OCI-LY7 (cell line): Measurements from ENCODE around the gene GYS1. TPM values are rescaled to one million over a fixed set of nuclear protein-coding genes. Genes with fewer than 3 reads are reported as not detected.
"Not testable (repeated sequence)": the region's sequence is repeated elsewhere in the genome, so short reads cannot be mapped to it uniquely, and the experiment has no call there.

Experiments used
- BruUV-seq: library from RNA; stranded (reverse); fragments of 400-500 nt; replicated peaks from 2 replicates; lab custom pipeline; 2021; lab: Mats Ljungman, UMichigan
- CTCF ChIA-PET: fragments of 300-600 bp; sonication (Branson Sonifier 250); formaldehyde crosslinking; loops from one replicate; lab custom pipeline; 2022; ENCODE audit warnings: antibody characterized with exemption; ENCODE audit not compliant: unreplicated experiment; lab: Charles Lee
- POLR2A ChIA-PET: fragments of 300-600 bp; sonication (Branson Sonifier 250); formaldehyde crosslinking; loops from one replicate; lab custom pipeline; 2022; ENCODE audit warnings: antibody characterized with exemption; lab: Charles Lee
- DNase-seq: peaks from one replicate; pipeline ENCODE4 v3.0.0-alpha.2; 2015; ENCODE audit warnings: low spot score
- H2AFZ ChIP-seq: fragments of 200-600 bp; sonication (generic), shearing (Covaris generic); 2 replicates; pipeline ENCODE4 v1.6.1; 2014; ENCODE audit warnings: mild to moderate bottlenecking, antibody characterized with exemption, low read length, moderate library complexity
- H3K27ac ChIP-seq: fragments of 200-600 bp; sonication (generic); 2 replicates; pipeline ENCODE4 v1.5.1; 2014; ENCODE audit warnings: mixed run types, low read depth, mild to moderate bottlenecking, moderate library complexity, low read length, inconsistent platforms; ENCODE audit not compliant: poor library complexity, severe bottlenecking
- H3K36me3 ChIP-seq: fragments of 200-600 bp; sonication (generic); 2 replicates; pipeline ENCODE4 v1.6.1; 2014; ENCODE audit warnings: mild to moderate bottlenecking, antibody characterized with exemption, low read length, moderate library complexity, mixed read lengths; ENCODE audit not compliant: insufficient read depth
- H3K4me1 ChIP-seq: fragments of 200-600 bp; sonication (generic); 2 replicates; pipeline ENCODE4 v1.5.1; 2014; ENCODE audit warnings: mild to moderate bottlenecking, low read length; ENCODE audit not compliant: insufficient read depth, poor library complexity, severe bottlenecking
- H3K4me2 ChIP-seq: fragments of 200-600 bp; sonication (generic); 2 replicates; pipeline ENCODE4 v1.6.1; 2014; ENCODE audit warnings: mild to moderate bottlenecking, low read length
- H3K4me3 ChIP-seq: fragments of 200-600 bp; sonication (generic); 2 replicates; pipeline ENCODE4 v1.5.1; 2014; ENCODE audit warnings: mild to moderate bottlenecking, low read depth, low read length; ENCODE audit not compliant: poor library complexity, severe bottlenecking
- H3K79me2 ChIP-seq: fragments of 200-600 bp; sonication (generic); 2 replicates; pipeline ENCODE4 v1.6.1; 2016; ENCODE audit warnings: low read depth, mild to moderate bottlenecking, low read length, moderate library complexity, mixed read lengths; ENCODE audit not compliant: insufficient read depth
- H3K9me2 ChIP-seq: fragments of 200-600 bp; sonication (generic); 2 replicates; pipeline ENCODE4 v1.6.1; 2016; ENCODE audit warnings: mild to moderate bottlenecking, low read length, mixed read lengths; ENCODE audit not compliant: insufficient read depth
- H3K9me3 ChIP-seq: fragments of 200-600 bp; sonication (generic); 2 replicates; pipeline ENCODE4 v1.6.1; 2014; ENCODE audit warnings: mild to moderate bottlenecking, mixed run types, low read length, mixed read lengths
- H4K20me1 ChIP-seq: fragments of 200-600 bp; sonication (generic); 2 replicates; pipeline ENCODE4 v1.6.1; 2014; ENCODE audit warnings: mild to moderate bottlenecking, antibody characterized with exemption, low read length, moderate library complexity, mixed read lengths; ENCODE audit not compliant: insufficient read depth
- EZH2phosphoT487 ChIP-seq: fragments of 200-600 bp; sonication (generic); IDR thresholded peaks from 2 replicates; pipeline ENCODE4 v1.6.1; 2018; ENCODE audit warnings: low read depth, borderline replicate concordance, mild to moderate bottlenecking, mixed run types, antibody characterized with exemption, low read length, moderate library complexity, mixed read lengths
- intact Hi-C: fragments of 100-400 bp; cut with micrococcal nuclease; formaldehyde crosslinking; loops from one replicate; pipeline ENCODE4 v1.10.0; 2022; ENCODE audit not compliant: unreplicated experiment
- total RNA-seq, 2 experiments: library from RNA; depleted of rRNA in 1 of 2; stranded (reverse); fragments of >200 nt in 1 of 2; shearing (Covaris generic) in 1 of 2; gene quantifications; 2 replicates each; pipeline ENCODE4 v1.2.3, GENCODE V29; 2014 to 2022
- TF ChIP-seq, protein P1 (sequence below): fragments of 200-600 bp; sonication (generic); conservative IDR thresholded peaks from 2 replicates; pipeline ENCODE4 v1.5.1; 2014; ENCODE audit warnings: mild to moderate bottlenecking, antibody characterized with exemption, low read length, moderate library complexity, mixed read lengths

Gene GYS1
- total RNA-seq, 2 experiments from 2014 or later, result 20.0 to 29.9 TPM

DNA sequence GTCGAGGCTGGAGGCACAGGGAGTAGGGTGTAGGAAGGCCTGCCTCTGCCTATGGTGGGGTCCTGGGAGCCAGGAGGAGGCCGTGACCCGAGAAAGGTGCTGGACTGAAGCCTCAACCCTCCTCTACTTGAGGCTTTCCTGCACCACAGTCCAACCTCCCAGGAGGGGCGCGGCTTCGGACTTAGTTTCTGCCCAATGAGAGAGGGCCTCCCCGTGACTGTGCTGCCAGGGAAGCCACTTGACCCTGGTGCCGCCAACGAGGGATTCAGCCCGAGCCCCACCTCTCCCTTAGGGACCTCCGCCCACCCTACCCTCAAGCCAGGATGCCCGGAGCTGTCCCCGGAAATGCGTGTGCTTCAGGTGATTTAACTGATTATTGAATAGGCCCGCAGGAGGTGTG lies 31.1 kb upstream of the GYS1 start, which contains the start of gene CGB3:
Gene CGB3 (minus strand): TSS at position 101 of the 400 bp plus-strand sequence. CDS start 362 bp downstream, outside the sequence.
- BruUV-seq, H3K9me2 ChIP-seq, H3K4me3 ChIP-seq, H3K4me2 ChIP-seq, H4K20me1 ChIP-seq, intact Hi-C loops, H3K36me3 ChIP-seq, DNase-seq, H3K9me3 ChIP-seq, H3K79me2 ChIP-seq, H2AFZ ChIP-seq, H3K27ac ChIP-seq, POLR2A ChIA-PET, CTCF ChIA-PET: not testable (repeated sequence)
- H3K4me1 ChIP-seq, result peaks cover 22% of the 10 kb centered on the region

DNA sequence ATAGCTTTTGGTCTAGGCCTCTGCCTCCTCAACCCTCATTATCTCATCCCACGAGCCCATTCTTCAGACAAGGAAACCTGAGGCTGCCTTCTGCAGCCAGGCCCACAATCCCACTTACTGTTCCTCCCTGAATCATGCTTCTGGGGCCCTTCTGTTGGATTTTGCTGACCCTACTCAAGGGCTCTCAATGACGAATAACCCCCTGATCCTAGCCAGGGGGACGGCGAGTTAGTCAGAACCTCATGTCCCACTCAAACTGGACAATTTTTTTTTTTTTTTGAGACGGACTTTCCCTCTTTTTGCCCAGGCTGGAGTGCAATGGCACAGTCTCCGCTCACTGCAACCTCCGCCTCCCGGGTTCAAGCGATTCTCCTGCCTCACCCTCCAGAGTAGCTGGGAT lies 29.0 kb upstream of the GYS1 start:
- Histone ChIP-seq H3K4me1 (peaks cover 42% of the 10 kb centered on the region), H2AFZ (no peak overlapping the region), H3K9me3 (no peaks in the 10 kb centered on the region), H3K9me2 (no peaks in the 10 kb centered on the region), H3K4me3 (no peak overlapping the region), H3K36me3 (no peaks in the 10 kb centered on the region), H3K4me2 (no peak overlapping the region), H3K79me2 (no peaks in the 10 kb centered on the region), H4K20me1 (no peaks in the 10 kb centered on the region), H3K27ac (no peak overlapping the region)
- DNase-seq, result no peak
- CTCF ChIA-PET, result no interaction called here
- intact Hi-C loops, result no loop called here
- no TSS peak for BruUV-seq
- TF ChIP-seq, protein P1, sequence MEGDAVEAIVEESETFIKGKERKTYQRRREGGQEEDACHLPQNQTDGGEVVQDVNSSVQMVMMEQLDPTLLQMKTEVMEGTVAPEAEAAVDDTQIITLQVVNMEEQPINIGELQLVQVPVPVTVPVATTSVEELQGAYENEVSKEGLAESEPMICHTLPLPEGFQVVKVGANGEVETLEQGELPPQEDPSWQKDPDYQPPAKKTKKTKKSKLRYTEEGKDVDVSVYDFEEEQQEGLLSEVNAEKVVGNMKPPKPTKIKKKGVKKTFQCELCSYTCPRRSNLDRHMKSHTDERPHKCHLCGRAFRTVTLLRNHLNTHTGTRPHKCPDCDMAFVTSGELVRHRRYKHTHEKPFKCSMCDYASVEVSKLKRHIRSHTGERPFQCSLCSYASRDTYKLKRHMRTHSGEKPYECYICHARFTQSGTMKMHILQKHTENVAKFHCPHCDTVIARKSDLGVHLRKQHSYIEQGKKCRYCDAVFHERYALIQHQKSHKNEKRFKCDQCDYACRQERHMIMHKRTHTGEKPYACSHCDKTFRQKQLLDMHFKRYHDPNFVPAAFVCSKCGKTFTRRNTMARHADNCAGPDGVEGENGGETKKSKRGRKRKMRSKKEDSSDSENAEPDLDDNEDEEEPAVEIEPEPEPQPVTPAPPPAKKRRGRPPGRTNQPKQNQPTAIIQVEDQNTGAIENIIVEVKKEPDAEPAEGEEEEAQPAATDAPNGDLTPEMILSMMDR, result no peak
- TF ChIP-seq EZH2phosphoT487, result no peak
- POLR2A ChIA-PET, result interaction anchor here (1.6 kb wide), 1 partner anchor 29 kb away, joined by 5 read pairs; the partner anchor contains the start of genes GYS1 and RUVBL2

DNA sequence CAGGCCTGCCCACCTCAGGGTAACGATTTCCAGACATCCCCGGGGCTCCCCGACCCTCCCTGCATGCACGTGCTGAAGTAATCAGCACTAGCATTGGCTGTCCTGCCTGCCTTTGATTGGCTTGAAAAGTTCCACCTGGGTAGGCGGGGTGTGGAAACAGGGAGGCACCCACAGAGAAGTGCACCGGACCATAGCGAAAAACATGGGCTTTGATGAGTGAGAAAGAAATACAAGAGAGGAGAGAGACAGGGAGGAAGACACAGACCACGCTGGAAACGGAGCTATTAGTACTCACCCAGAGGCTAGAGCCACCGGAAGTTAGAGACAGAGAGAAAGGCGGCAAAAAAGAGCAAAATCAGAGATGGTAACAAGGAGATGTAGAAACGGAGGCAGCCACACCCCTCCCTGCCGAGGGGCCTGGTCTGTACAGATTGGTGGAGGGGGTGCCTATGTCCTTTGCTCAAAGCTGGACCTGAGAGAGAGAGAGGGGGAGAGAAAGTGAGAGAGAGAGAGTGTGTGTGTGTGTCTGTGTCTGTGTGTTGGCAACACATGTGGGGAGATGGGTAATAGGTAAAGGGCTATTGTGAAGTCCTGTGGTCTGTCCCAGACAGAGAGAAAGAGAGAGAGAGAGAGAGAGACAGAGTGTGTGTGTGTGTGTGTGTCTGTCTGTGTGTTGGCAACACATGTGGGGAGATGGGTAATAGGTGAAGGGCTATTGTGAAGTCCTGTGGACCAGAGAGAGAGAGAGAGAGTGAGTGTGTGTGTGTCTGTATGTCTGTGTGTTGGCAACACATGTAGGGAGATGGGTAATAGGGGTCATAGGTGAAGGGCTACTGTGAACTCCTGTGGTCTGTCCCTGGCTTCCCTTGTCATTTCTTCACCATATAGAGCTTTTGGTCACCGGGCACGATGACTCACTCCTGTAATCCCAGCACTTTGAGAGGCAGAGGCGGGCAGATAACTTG lies 28.1 kb upstream of the GYS1 start:
- peak; percentile 54 for DNase-seq
- ChIA-PET POLR2A (interaction anchor here (1.6 kb wide), 1 partner anchor 28 kb away, joined by 5 read pairs; the partner anchor contains the start of genes GYS1 and RUVBL2), CTCF (no interaction called here)
- no peaks in the 10 kb centered on the region for H4K20me1 ChIP-seq
- peaks cover 43% of the 10 kb centered on the region for H3K4me1 ChIP-seq
- BruUV-seq, result no TSS peak
- H3K9me2 ChIP-seq, result no peaks in the 10 kb centered on the region
- TF ChIP-seq, protein P1, result no peak
- no peak for TF ChIP-seq EZH2phosphoT487
- H2AFZ ChIP-seq, result peak overlapping the region; percentile 17; the same call in 1 of the 2 replicates
- no peaks in the 10 kb centered on the region for H3K79me2 ChIP-seq
- H3K4me3 ChIP-seq, result no peak overlapping the region
- peak overlapping the region; percentile 1 for H3K27ac ChIP-seq
- peak overlapping the region; percentile 17 for H3K4me2 ChIP-seq
- peaks cover 3% of the 10 kb centered on the region for H3K36me3 ChIP-seq
- no peaks in the 10 kb centered on the region for H3K9me3 ChIP-seq
- intact Hi-C loops, result no loop called here
